ENCODE measurements around the gene NLRC4. TPM values are rescaled to one million over a fixed set of nuclear protein-coding genes. Genes with fewer than 3 reads are reported as not detected.

The NLRC4 gene
- total RNA-seq, 1 experiment from 2014 or later: not detected

DNA sequence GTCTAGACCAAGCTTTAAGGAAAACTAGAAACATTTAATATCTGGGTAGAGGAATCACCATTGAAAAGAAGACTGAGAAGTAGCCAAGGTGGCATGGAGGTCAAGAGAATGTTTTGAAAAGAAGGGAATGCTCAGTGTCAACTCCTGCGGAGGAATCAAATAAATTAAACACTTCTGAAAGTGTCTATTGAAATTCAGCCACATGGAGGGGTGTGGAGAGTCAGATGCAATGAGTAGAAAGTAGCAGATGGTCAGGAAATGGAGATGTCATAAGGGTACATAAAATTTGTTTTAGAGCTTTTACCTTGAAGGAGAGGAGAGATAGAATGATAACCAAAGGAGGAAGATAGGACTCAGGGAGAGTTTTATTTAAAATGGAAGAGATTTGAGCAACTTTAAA is 35.1 kb downstream of the NLRC4 start:
- TF ChIP-seq, protein P1, sequence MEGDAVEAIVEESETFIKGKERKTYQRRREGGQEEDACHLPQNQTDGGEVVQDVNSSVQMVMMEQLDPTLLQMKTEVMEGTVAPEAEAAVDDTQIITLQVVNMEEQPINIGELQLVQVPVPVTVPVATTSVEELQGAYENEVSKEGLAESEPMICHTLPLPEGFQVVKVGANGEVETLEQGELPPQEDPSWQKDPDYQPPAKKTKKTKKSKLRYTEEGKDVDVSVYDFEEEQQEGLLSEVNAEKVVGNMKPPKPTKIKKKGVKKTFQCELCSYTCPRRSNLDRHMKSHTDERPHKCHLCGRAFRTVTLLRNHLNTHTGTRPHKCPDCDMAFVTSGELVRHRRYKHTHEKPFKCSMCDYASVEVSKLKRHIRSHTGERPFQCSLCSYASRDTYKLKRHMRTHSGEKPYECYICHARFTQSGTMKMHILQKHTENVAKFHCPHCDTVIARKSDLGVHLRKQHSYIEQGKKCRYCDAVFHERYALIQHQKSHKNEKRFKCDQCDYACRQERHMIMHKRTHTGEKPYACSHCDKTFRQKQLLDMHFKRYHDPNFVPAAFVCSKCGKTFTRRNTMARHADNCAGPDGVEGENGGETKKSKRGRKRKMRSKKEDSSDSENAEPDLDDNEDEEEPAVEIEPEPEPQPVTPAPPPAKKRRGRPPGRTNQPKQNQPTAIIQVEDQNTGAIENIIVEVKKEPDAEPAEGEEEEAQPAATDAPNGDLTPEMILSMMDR (conservative IDR thresholded peaks at IDR 0.05): no peak
- H3K23me2 ChIP-seq (ENCODE audit: insufficient read length, low read depth, low read length, poor library complexity, severe bottlenecking): no peaks in the 10 kb centered on the region
- H4K20me1 ChIP-seq (ENCODE audit: control insufficient read depth, insufficient read depth, insufficient read length): no peaks in the 10 kb centered on the region
- H3K9ac ChIP-seq (ENCODE audit: extremely low read depth, insufficient read length, low read length): no peak overlapping the region
- no peak overlapping the region for H3K27ac ChIP-seq (ENCODE audit: insufficient read length, low read depth, low read length)
- H3K4ac ChIP-seq (ENCODE audit: low read depth, low read length): no peak overlapping the region
- no peaks in the 10 kb centered on the region for H3K9me3 ChIP-seq (ENCODE audit: control insufficient read depth, low read depth, low read length)
- no peak overlapping the region for H3K56ac ChIP-seq (ENCODE audit: insufficient read length, low read depth, low read length)
- H3K27me3 Mint-ChIP-seq (ENCODE audit: low read depth): no peaks in the 10 kb centered on the region
- H3K4me1 Mint-ChIP-seq: peaks cover 0 to 10% of the 10 kb centered on the region in 2 experiments; a peak in 3 of 4 replicates
- no peak overlapping the region for H2AK5ac ChIP-seq (ENCODE audit: insufficient read length, low read length)
- no CpG with 5 or more reads among the region's 1 CpG for WGBS (ENCODE audit: extremely low coverage, insufficient read length, low lambda C conversion rate)
- no peak overlapping the region for H3T11ph ChIP-seq (ENCODE audit: low read length)
- no peak overlapping the region for H4K91ac ChIP-seq (ENCODE audit: insufficient read length, low read depth, low read length)
- no peak overlapping the region for H4K8ac ChIP-seq (replicated peaks; ENCODE audit: insufficient read length, low read depth, low read length)
- H2BK12ac ChIP-seq (ENCODE audit: insufficient read length, low read depth, low read length): no peak overlapping the region
- H3K27ac Mint-ChIP-seq: peak overlapping the region in 1 of 3 experiments; percentile 64; a peak in 3 of 7 replicates
- H2BK120ac ChIP-seq (ENCODE audit: low read depth, low read length, poor library complexity, severe bottlenecking): no peak overlapping the region
- H3K9me3 Mint-ChIP-seq: no peaks in the 10 kb centered on the region
- no peak overlapping the region for H3K23ac ChIP-seq (ENCODE audit: insufficient read length, low read depth, low read length)
- H3K79me2 ChIP-seq (ENCODE audit: insufficient read depth, low read length): no peaks in the 10 kb centered on the region
- H3K4me3 Mint-ChIP-seq: no peak overlapping the region
- H4K5ac ChIP-seq (ENCODE audit: insufficient read length, low read depth, low read length): no peak overlapping the region
- no peak overlapping the region for H2BK15ac ChIP-seq (ENCODE audit: low read depth, low read length)
- no peak overlapping the region for H3K4me2 ChIP-seq (ENCODE audit: insufficient read depth, insufficient read length, low read length)
- no peaks in the 10 kb centered on the region for H3K79me1 ChIP-seq (ENCODE audit: insufficient read depth, low read depth, low read length, poor library complexity, severe bottlenecking)
- no peak for DNase-seq
- H3K27me3 ChIP-seq (ENCODE audit: insufficient read depth, low read length): no peaks in the 10 kb centered on the region
- no peak overlapping the region for H2BK20ac ChIP-seq (ENCODE audit: low read depth, low read length, poor library complexity, severe bottlenecking)
- no peak overlapping the region for H3K14ac ChIP-seq (ENCODE audit: insufficient read depth, low read length)
- H3K4me1 ChIP-seq (ENCODE audit: insufficient read depth, low read length): no peaks in the 10 kb centered on the region
- no peaks in the 10 kb centered on the region for H3K36me3 Mint-ChIP-seq (ENCODE audit: insufficient read depth in 1 of 3, low read depth in 3 of 3)
- H3K18ac ChIP-seq (ENCODE audit: insufficient read length, low read depth, low read length): no peak overlapping the region
- H2BK5ac ChIP-seq (ENCODE audit: insufficient read length, low read length): no peak overlapping the region
- no peak overlapping the region for H2AFZ ChIP-seq (ENCODE audit: low read length)

All from H9 (cell line).